Measurements from ENCODE around the gene RELL1. TPM values are rescaled to one million over a fixed set of nuclear protein-coding genes. Genes with fewer than 3 reads are reported as not detected.

RELL1 gene
- total RNA-seq, 1 experiment from 2014 or later: 18.2 TPM

GRCh38 chr4:37602454-37603069 lies 83.6 kb downstream of the RELL1 start:
- intact Hi-C loops (cut with micrococcal nuclease; ENCODE audit: unreplicated experiment): loop anchor here (2.0 to 5.0 kb wide), 2 partner anchors 85 to 200 kb away; partner anchors contain the start of gene RELL1
- peak overlapping the region; percentile 40 for H3K27ac Mint-ChIP-seq (ENCODE audit: unreplicated experiment)
- no peak for TF ChIP-seq CTCF (IDR thresholded peaks at IDR 0.05; ENCODE audit: unreplicated experiment)
- no TSS peak for BruUV-seq (replicated peaks)
- CTCF ChIA-PET: interaction anchor here (1.0 to 2.7 kb wide), 4 partner anchors 64 to 199 kb away, joined by 3 to 18 read pairs (median 10); a partner anchor contains a TSS
- H3K27me3 Mint-ChIP-seq (ENCODE audit: unreplicated experiment): no peaks in the 10 kb centered on the region
- H3K4me1 Mint-ChIP-seq (ENCODE audit: low read depth, unreplicated experiment): peaks cover 56% of the 10 kb centered on the region
- no peak overlapping the region for H3K4me3 Mint-ChIP-seq (ENCODE audit: low read depth, unreplicated experiment)
- DNase-seq: no peak
- H3K36me3 Mint-ChIP-seq (ENCODE audit: insufficient read depth, unreplicated experiment): peaks cover 25% of the 10 kb centered on the region
- H3K9me3 Mint-ChIP-seq (ENCODE audit: low read depth, unreplicated experiment): no peaks in the 10 kb centered on the region

- no TSS peak for BruUV-seq (replicated peaks)
- DNase-seq: peak; percentile 60
- intact Hi-C loops (cut with micrococcal nuclease; ENCODE audit: unreplicated experiment): loop anchor here (5.0 kb wide), 1 partner anchor 86 kb away; the partner anchor contains the start of gene RELL1
- Mint-ChIP-seq H3K9me3 (ENCODE audit: low read depth, unreplicated experiment) (no peaks in the 10 kb centered on the region), H3K27me3 (ENCODE audit: unreplicated experiment) (no peaks in the 10 kb centered on the region), H3K36me3 (ENCODE audit: insufficient read depth, unreplicated experiment) (peaks cover 33% of the 10 kb centered on the region), H3K27ac (ENCODE audit: unreplicated experiment) (peak overlapping the region; percentile 85), H3K4me1 (ENCODE audit: low read depth, unreplicated experiment) (peaks cover 63% of the 10 kb centered on the region), H3K4me3 (ENCODE audit: low read depth, unreplicated experiment) (no peak overlapping the region)
- no peak for TF ChIP-seq CTCF (IDR thresholded peaks at IDR 0.05; ENCODE audit: unreplicated experiment)
- CTCF ChIA-PET: interaction anchor here (1.0 to 1.9 kb wide), 4 partner anchors 11 to 200 kb away, joined by 5 to 18 read pairs (median 7); a partner anchor contains a TSS
Measured at GRCh38 chr4:37601531-37601930, 84.6 kb downstream of the RELL1 start.

- Mint-ChIP-seq H3K9me3 (ENCODE audit: low read depth, unreplicated experiment) (no peaks in the 10 kb centered on the region), H3K4me3 (ENCODE audit: low read depth, unreplicated experiment) (peak overlapping the region; percentile 28), H3K27ac (ENCODE audit: unreplicated experiment) (peak overlapping the region; percentile 91), H3K36me3 (ENCODE audit: insufficient read depth, unreplicated experiment) (peaks cover 33% of the 10 kb centered on the region), H3K27me3 (ENCODE audit: unreplicated experiment) (no peaks in the 10 kb centered on the region), H3K4me1 (ENCODE audit: low read depth, unreplicated experiment) (peaks cover 62% of the 10 kb centered on the region)
- no TSS peak for BruUV-seq (replicated peaks)
- CTCF ChIA-PET: interaction anchor here (0.6 kb wide), 1 partner anchor 67 kb away, joined by 5 read pairs; no protein-coding TSS in a partner anchor
- DNase-seq: no peak
- intact Hi-C loops (cut with micrococcal nuclease; ENCODE audit: unreplicated experiment): no loop called here
- no peak for TF ChIP-seq CTCF (IDR thresholded peaks at IDR 0.05; ENCODE audit: unreplicated experiment)
Measured at GRCh38 chr4:37599092-37599790, 86.9 kb downstream of the RELL1 start.

- no peak overlapping the region for H3K4me3 Mint-ChIP-seq (ENCODE audit: low read depth, unreplicated experiment)
- no TSS peak for BruUV-seq (replicated peaks)
- peaks cover 21% of the 10 kb centered on the region for H3K36me3 Mint-ChIP-seq (ENCODE audit: insufficient read depth, unreplicated experiment)
- H3K4me1 Mint-ChIP-seq (ENCODE audit: low read depth, unreplicated experiment): peaks cover 46% of the 10 kb centered on the region
- DNase-seq: no peak
- no peak for TF ChIP-seq CTCF (IDR thresholded peaks at IDR 0.05; ENCODE audit: unreplicated experiment)
- H3K9me3 Mint-ChIP-seq (ENCODE audit: low read depth, unreplicated experiment): no peaks in the 10 kb centered on the region
- no peaks in the 10 kb centered on the region for H3K27me3 Mint-ChIP-seq (ENCODE audit: unreplicated experiment)
- intact Hi-C loops (cut with micrococcal nuclease; ENCODE audit: unreplicated experiment): no loop called here
- H3K27ac Mint-ChIP-seq (ENCODE audit: unreplicated experiment): peak overlapping the region; percentile 77
- CTCF ChIA-PET: interaction anchor here (1.3 kb wide), 1 partner anchor 143 kb away, joined by 4 read pairs; a partner anchor contains a TSS
Measured at GRCh38 chr4:37597034-37597433, 89.1 kb downstream of the RELL1 start.
